PFSK-1 (cell line): ENCODE results near the gene SIRT4. TPM values are rescaled to one million over a fixed set of nuclear protein-coding genes. Genes with fewer than 3 reads are reported as not detected.

Experiments
- FOXP2 ChIP-seq: optimal IDR thresholded peaks from 2 replicates; pipeline ENCODE3; 2011; ENCODE audit warnings: borderline replicate concordance, control low read depth, inconsistent platforms; ENCODE audit not compliant: insufficient read depth; ENCODE audit errors: extremely low read length, extremely low read depth
- POLR2AphosphoS5 ChIP-seq: IDR thresholded peaks from 2 replicates; pipeline ENCODE4 v1.6.1; 2012; ENCODE audit warnings: low read depth, mild to moderate bottlenecking, control low read depth, low read length, moderate library complexity
- SIN3A ChIP-seq: IDR thresholded peaks from 2 replicates; pipeline ENCODE4 v1.6.1; 2012; ENCODE audit warnings: mild to moderate bottlenecking, low read length, moderate library complexity, borderline replicate concordance; ENCODE audit not compliant: insufficient read depth
- TAF1 ChIP-seq: IDR thresholded peaks from 2 replicates; pipeline ENCODE4 v1.6.1; 2012; ENCODE audit warnings: low read length, control low read depth, borderline replicate concordance; ENCODE audit not compliant: insufficient read depth
- polyA plus RNA-seq: library from polyadenylated mRNA; unstranded; fragments of >200 nt; gene quantifications from one replicate; pipeline ENCODE4 v1.2.1, GENCODE V29; 2012; ENCODE audit warnings: low read depth, missing spikeins; ENCODE audit not compliant: insufficient read length
- TF ChIP-seq, protein P1 (sequence below), 2 experiments: IDR thresholded peaks; 2 replicates each; pipeline versions ENCODE4 v1.6.1 to v1.8.0; 2011 to 2012; ENCODE audit warnings: low read depth in 2 of 2, low read length in 2 of 2, control low read depth in 1 of 2, inconsistent platforms in 1 of 2, mild to moderate bottlenecking in 1 of 2, moderate library complexity in 1 of 2; ENCODE audit not compliant: insufficient read depth in 1 of 2

The SIRT4 gene
- polyA plus RNA-seq = 2.1 TPM

- TF ChIP-seq POLR2AphosphoS5 (peak; percentile 50; the same call in 1 of the 2 replicates), FOXP2 (no peak), TAF1 (no peak), SIN3A (peak; percentile 98; the same call in 1 of the 2 replicates)
- TF ChIP-seq, protein P1, sequence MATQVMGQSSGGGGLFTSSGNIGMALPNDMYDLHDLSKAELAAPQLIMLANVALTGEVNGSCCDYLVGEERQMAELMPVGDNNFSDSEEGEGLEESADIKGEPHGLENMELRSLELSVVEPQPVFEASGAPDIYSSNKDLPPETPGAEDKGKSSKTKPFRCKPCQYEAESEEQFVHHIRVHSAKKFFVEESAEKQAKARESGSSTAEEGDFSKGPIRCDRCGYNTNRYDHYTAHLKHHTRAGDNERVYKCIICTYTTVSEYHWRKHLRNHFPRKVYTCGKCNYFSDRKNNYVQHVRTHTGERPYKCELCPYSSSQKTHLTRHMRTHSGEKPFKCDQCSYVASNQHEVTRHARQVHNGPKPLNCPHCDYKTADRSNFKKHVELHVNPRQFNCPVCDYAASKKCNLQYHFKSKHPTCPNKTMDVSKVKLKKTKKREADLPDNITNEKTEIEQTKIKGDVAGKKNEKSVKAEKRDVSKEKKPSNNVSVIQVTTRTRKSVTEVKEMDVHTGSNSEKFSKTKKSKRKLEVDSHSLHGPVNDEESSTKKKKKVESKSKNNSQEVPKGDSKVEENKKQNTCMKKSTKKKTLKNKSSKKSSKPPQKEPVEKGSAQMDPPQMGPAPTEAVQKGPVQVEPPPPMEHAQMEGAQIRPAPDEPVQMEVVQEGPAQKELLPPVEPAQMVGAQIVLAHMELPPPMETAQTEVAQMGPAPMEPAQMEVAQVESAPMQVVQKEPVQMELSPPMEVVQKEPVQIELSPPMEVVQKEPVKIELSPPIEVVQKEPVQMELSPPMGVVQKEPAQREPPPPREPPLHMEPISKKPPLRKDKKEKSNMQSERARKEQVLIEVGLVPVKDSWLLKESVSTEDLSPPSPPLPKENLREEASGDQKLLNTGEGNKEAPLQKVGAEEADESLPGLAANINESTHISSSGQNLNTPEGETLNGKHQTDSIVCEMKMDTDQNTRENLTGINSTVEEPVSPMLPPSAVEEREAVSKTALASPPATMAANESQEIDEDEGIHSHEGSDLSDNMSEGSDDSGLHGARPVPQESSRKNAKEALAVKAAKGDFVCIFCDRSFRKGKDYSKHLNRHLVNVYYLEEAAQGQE (IDR thresholded peaks at IDR 0.05; ENCODE audit: insufficient read depth in 1 of 2, low read depth in 2 of 2, low read length in 2 of 2) = no peak
Observed at GRCh38 chr12:120301962-120302815, at the start of gene SIRT4. Gene SIRT4, plus strand, starts transcription at chr12:120302321. Its CDS starts 1,241 bp downstream, at chr12:120303562.

- TF ChIP-seq SIN3A = no peak
- TF ChIP-seq POLR2AphosphoS5 = no peak
- no peak for TF ChIP-seq FOXP2
- TF ChIP-seq, protein P1 (IDR thresholded peaks at IDR 0.05; ENCODE audit: insufficient read depth in 1 of 2, low read depth in 2 of 2, low read length in 2 of 2) = no peak
- no peak for TF ChIP-seq TAF1
Observed at GRCh38 chr12:120254809-120255208, 47.3 kb upstream of the SIRT4 start.

GRCh38 chr12:120257041-120257821 lies 44.9 kb upstream of the SIRT4 start:
- TF ChIP-seq TAF1 = no peak
- no peak for TF ChIP-seq POLR2AphosphoS5
- no peak for TF ChIP-seq SIN3A
- TF ChIP-seq FOXP2 = no peak
- TF ChIP-seq, protein P1 (IDR thresholded peaks at IDR 0.05; ENCODE audit: insufficient read depth in 1 of 2, low read depth in 2 of 2, low read length in 2 of 2) = 0 out of 4 replicates have a peak, but pooled peaks of 1 of the 2 experiments have one; percentile 20

DNA sequence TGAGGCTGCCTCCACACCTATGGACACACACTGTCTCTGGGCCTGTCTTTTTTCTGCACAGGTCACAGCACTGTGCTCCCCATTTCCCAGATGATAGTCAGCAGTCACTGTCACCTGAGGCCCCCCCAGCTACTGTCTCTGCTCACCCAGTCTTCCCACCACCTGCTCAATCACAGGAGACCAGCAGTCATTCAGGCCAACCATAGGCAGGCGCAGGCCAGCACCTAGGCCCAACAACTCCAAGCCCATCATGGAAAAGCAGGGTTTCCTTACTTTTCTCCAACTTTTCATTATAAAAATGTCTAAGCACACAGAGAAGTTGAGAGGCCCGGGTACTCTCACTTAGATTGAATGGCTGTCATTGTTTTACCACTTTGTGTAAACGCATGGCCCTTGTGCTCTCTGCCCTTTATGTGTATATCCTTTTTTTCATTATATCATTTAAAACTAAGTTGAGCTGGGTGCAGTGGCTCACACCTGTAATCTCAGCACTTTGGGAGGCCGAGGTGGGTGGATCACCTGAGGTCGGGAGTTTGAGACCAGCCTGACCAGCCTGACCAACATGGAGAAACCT lies 43.7 kb upstream of the SIRT4 start:
- TF ChIP-seq SIN3A = no peak
